ENCODE measurements around the gene TXNDC16. TPM values are rescaled to one million over a fixed set of nuclear protein-coding genes. Genes with fewer than 3 reads are reported as not detected.

The TXNDC16 gene
- total RNA-seq, 1 experiment from 2014 or later: 10.9 TPM

DNA sequence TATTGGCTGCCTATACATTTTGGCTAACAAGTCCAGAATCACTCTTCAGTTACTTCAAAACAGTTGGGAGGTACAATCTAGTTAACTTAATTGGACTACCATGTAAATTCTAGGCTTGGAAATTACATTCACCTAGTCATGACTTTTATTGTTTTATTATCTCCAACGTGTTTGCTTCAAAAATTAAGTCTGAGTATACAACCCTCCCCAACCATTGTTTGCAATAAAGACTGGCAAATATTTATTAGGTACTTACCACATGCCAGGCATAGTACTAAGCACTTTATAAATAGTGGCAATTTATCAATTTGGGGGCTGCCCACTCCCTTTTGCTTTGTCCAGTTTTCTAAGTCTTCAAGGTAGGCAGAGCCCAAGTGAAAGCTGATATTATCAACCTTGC, 30.3 kb downstream of the TXNDC16 start (continued):
- TF ChIP-seq, protein P1, sequence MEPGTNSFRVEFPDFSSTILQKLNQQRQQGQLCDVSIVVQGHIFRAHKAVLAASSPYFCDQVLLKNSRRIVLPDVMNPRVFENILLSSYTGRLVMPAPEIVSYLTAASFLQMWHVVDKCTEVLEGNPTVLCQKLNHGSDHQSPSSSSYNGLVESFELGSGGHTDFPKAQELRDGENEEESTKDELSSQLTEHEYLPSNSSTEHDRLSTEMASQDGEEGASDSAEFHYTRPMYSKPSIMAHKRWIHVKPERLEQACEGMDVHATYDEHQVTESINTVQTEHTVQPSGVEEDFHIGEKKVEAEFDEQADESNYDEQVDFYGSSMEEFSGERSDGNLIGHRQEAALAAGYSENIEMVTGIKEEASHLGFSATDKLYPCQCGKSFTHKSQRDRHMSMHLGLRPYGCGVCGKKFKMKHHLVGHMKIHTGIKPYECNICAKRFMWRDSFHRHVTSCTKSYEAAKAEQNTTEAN (CRISPR knock-in tag; IDR thresholded peaks at IDR 0.05): no peak

- Mint-ChIP-seq H3K9me3 (no peaks in the 10 kb centered on the region), H3K27ac (no peak overlapping the region), H3K4me3 (no peak overlapping the region), H3K4me1 (peaks cover 25% of the 10 kb centered on the region), H3K27me3 (ENCODE audit: low read depth) (no peaks in the 10 kb centered on the region), H3K36me3 (no peaks in the 10 kb centered on the region)
- no peak for TF ChIP-seq HMGA2 (CRISPR knock-in tag; IDR thresholded peaks at IDR 0.05)
- no peak for TF ChIP-seq NR2C2 (CRISPR knock-in tag; IDR thresholded peaks at IDR 0.05)
- TF ChIP-seq ERG (CRISPR knock-in tag; IDR thresholded peaks at IDR 0.05): no peak
- TF ChIP-seq, protein P2, sequence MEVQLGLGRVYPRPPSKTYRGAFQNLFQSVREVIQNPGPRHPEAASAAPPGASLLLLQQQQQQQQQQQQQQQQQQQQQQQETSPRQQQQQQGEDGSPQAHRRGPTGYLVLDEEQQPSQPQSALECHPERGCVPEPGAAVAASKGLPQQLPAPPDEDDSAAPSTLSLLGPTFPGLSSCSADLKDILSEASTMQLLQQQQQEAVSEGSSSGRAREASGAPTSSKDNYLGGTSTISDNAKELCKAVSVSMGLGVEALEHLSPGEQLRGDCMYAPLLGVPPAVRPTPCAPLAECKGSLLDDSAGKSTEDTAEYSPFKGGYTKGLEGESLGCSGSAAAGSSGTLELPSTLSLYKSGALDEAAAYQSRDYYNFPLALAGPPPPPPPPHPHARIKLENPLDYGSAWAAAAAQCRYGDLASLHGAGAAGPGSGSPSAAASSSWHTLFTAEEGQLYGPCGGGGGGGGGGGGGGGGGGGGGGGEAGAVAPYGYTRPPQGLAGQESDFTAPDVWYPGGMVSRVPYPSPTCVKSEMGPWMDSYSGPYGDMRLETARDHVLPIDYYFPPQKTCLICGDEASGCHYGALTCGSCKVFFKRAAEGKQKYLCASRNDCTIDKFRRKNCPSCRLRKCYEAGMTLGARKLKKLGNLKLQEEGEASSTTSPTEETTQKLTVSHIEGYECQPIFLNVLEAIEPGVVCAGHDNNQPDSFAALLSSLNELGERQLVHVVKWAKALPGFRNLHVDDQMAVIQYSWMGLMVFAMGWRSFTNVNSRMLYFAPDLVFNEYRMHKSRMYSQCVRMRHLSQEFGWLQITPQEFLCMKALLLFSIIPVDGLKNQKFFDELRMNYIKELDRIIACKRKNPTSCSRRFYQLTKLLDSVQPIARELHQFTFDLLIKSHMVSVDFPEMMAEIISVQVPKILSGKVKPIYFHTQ (CRISPR knock-in tag; IDR thresholded peaks at IDR 0.05): no peak
- ATAC-seq (no peak), DNase-seq (ENCODE audit: low spot score) (no peak)
- ChIA-PET POLR2A (no interaction called here), CTCF (no interaction called here)
Measured at GRCh38 chr14:52514046-52514811, 38.1 kb downstream of the TXNDC16 start.

GRCh38 chr14:52513249-52513648, 39.1 kb downstream of the TXNDC16 start:
- POLR2A ChIA-PET: no interaction called here
- Mint-ChIP-seq H3K4me3 (no peak overlapping the region), H3K27me3 (ENCODE audit: low read depth) (no peaks in the 10 kb centered on the region), H3K36me3 (peaks cover 1% of the 10 kb centered on the region), H3K27ac (no peak overlapping the region), H3K9me3 (0 out of 2 replicates have a peak, but pooled peaks cover 1% of the 10 kb centered on the region), H3K4me1 (peaks cover 25% of the 10 kb centered on the region)
- CTCF ChIA-PET: no interaction called here
- no peak for DNase-seq (ENCODE audit: low spot score)
- TF ChIP-seq, protein P2 (CRISPR knock-in tag; IDR thresholded peaks at IDR 0.05): no peak
- TF ChIP-seq TEAD4 (CRISPR knock-in tag; IDR thresholded peaks at IDR 0.05) (no peak), GABPB1 (CRISPR knock-in tag; IDR thresholded peaks at IDR 0.05) (no peak), SOX15 (CRISPR knock-in tag; IDR thresholded peaks at IDR 0.05) (no peak), E2F4 (CRISPR knock-in tag; IDR thresholded peaks at IDR 0.05; ENCODE audit: borderline replicate concordance, low read depth) (no peak), KAT7 (CRISPR knock-in tag; IDR thresholded peaks at IDR 0.05; ENCODE audit: borderline replicate concordance) (no peak)
- TF ChIP-seq, protein P3, sequence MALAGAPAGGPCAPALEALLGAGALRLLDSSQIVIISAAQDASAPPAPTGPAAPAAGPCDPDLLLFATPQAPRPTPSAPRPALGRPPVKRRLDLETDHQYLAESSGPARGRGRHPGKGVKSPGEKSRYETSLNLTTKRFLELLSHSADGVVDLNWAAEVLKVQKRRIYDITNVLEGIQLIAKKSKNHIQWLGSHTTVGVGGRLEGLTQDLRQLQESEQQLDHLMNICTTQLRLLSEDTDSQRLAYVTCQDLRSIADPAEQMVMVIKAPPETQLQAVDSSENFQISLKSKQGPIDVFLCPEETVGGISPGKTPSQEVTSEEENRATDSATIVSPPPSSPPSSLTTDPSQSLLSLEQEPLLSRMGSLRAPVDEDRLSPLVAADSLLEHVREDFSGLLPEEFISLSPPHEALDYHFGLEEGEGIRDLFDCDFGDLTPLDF (CRISPR knock-in tag; IDR thresholded peaks at IDR 0.05): no peak
- TF ChIP-seq, protein P4, sequence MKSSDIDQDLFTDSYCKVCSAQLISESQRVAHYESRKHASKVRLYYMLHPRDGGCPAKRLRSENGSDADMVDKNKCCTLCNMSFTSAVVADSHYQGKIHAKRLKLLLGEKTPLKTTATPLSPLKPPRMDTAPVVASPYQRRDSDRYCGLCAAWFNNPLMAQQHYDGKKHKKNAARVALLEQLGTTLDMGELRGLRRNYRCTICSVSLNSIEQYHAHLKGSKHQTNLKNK (CRISPR knock-in tag; IDR thresholded peaks at IDR 0.05): no peak
- ATAC-seq: no peak
